HG03571 (cell line): ENCODE results near the gene CAB39L.
"Not testable (repeated sequence)": the region's sequence is repeated elsewhere in the genome, so short reads cannot be mapped to it uniquely, and the experiment has no call there.

Source experiments
- ATAC-seq: cut with Tn5 transposase; IDR thresholded peaks from one replicate; pipeline ENCODE4 v1.9.1; 2021; ENCODE audit not compliant: unreplicated experiment

The CAB39L gene

GRCh38 chr13:49294723-49295122 is 149.1 kb downstream of the CAB39L start:
- not testable (repeated sequence) for ATAC-seq

DNA sequence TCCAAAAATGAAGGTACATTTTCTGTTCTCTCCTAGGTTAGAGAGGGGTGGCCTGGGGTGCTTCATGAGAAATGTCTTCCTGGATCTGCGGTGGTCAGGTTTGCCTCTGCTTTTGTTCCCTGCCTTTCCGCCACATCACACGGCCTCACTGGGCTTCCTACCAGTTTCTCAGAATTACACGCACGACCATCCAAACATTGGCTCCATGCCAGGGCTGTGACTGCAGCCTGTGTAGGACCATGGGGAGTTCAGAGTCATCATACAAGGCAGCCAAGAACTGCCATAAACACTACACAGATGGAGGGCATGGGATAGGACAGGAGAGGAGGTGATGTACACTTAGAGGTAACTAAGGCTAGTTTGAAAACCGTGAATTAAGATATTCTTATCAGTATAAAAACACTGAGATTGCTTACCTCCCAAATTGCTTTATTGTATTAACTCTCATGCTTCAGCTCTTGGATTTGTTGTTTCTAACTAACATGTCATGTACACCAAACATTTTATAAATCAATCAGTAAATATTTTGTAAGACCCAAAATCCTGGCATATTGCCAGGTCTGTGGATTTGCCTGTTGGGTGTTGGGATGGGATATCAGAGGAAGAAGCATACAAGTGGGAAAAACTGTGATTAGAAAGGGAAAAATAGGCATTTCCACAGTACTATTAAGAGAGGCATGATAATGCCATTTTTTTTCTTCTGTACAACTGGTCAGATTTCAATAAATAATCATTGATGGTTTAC is 150.9 kb downstream of the CAB39L start:
- no peak for ATAC-seq

GRCh38 chr13:49288458-49288857 is 155.4 kb downstream of the CAB39L start:
- ATAC-seq: no peak

- no peak for ATAC-seq
These were observed 155.9 kb downstream of the CAB39L start for GRCh38 chr13:49287995-49288394.

- ATAC-seq: no peak
These were observed 164.0 kb downstream of the CAB39L start for GRCh38 chr13:49279885-49280284.

GRCh38 chr13:49279112-49279511 is 164.8 kb downstream of the CAB39L start:
- ATAC-seq: no peak

- ATAC-seq: no peak
These were observed 165.7 kb downstream of the CAB39L start for GRCh38 chr13:49278211-49278610.

- ATAC-seq: no peak
These were observed 171.6 kb downstream of the CAB39L start for GRCh38 chr13:49272296-49272695.

DNA sequence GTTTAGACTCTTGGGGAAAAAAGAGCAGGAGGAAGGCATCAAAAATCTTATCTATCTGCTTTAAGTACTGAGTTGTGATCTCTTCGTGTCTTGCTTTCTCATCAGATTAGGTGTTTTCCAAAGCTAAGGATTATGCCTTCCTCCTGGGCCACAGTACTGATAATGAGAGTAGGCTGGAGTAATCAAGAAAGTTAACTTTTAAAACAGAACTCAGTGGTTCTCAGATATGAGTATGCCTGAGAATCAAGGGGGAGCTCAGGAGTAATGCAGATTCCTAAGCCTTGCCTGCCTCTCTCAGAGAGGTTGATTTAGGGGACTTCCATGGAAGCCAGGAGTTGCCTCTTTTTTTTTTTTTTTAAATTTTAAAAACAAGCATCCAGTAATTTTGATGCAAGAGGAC is 172.6 kb downstream of the CAB39L start:
- ATAC-seq: no peak

- ATAC-seq: no peak
These were observed 178.0 kb downstream of the CAB39L start for GRCh38 chr13:49265822-49266221.

DNA sequence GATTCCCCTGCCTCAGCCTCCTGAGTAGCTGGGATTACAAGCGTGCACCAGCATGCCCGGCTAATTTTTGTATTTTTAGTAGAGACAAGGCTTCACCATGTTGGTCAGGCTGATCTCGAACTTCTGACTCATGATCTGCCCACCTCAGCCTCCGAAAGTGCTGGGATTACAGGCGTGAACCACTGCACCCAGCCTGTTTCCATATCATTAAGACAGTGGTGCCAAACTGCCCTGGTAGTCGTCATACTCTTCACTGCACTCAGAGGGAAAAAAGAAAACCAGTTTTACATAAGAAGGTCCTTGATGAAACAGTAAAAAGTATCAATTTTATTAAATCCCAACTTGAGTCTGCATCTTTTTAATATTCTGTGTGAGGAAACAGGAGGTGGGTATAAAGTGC is 181.2 kb downstream of the CAB39L start:
- no peak for ATAC-seq

GRCh38 chr13:49259586-49259985 is 184.3 kb downstream of the CAB39L start:
- no peak for ATAC-seq
